Endodermal cell (in vitro differentiated cells): ENCODE measurements around the gene C16orf54. TPM values are rescaled to one million over a fixed set of nuclear protein-coding genes. Genes with fewer than 3 reads are reported as not detected.
"Not testable (repeated sequence)": the region's sequence is repeated elsewhere in the genome, so short reads cannot be mapped to it uniquely, and the experiment has no call there.

Experiments
- DNase-seq: peaks from one replicate; pipeline ENCODE4 v3.0.0-alpha.2; 2017
- H3K27ac ChIP-seq: 2 replicates; pipeline ENCODE4 v1.5.1; 2013; ENCODE audit warnings: mild to moderate bottlenecking, low read depth, low read length, moderate library complexity
- H3K27me3 ChIP-seq: 2 replicates; pipeline ENCODE4 v1.6.1; 2013; ENCODE audit warnings: mild to moderate bottlenecking, low read length, moderate library complexity; ENCODE audit not compliant: insufficient read depth, control insufficient read depth, poor library complexity, severe bottlenecking
- H3K36me3 ChIP-seq: 2 replicates; pipeline ENCODE4 v1.7.0; 2013; ENCODE audit warnings: mild to moderate bottlenecking, low read length, moderate library complexity; ENCODE audit not compliant: control insufficient read depth, insufficient read depth
- H3K4me1 ChIP-seq: one replicate; pipeline ENCODE4 v1.7.0; 2013; ENCODE audit warnings: low read length; ENCODE audit not compliant: control insufficient read depth, insufficient read depth
- H3K4me3 ChIP-seq: 2 replicates; pipeline ENCODE4 v1.5.1; 2013; ENCODE audit warnings: mild to moderate bottlenecking, low read length, moderate library complexity
- H3K9ac ChIP-seq: 2 replicates; pipeline ENCODE4 v1.6.1; 2013; ENCODE audit warnings: mild to moderate bottlenecking, low read length, moderate library complexity; ENCODE audit not compliant: poor library complexity, severe bottlenecking; ENCODE audit errors: extremely low read depth
- H3K9me3 ChIP-seq: 2 replicates; pipeline ENCODE4 v1.6.1; 2013; ENCODE audit warnings: mild to moderate bottlenecking, low read length, moderate library complexity; ENCODE audit not compliant: control insufficient read depth
- H3K27ac Mint-ChIP-seq: 2 replicates; pipeline ENCODE4 v1.8.0; 2020; ENCODE audit warnings: mixed read lengths
- H3K27me3 Mint-ChIP-seq: 2 replicates; pipeline ENCODE4 v1.8.0; 2021; ENCODE audit warnings: mild to moderate bottlenecking, mixed read lengths; ENCODE audit not compliant: insufficient read depth
- H3K36me3 Mint-ChIP-seq: 2 replicates; pipeline ENCODE4 v1.8.0; 2020; ENCODE audit warnings: low read depth, mixed read lengths
- H3K4me1 Mint-ChIP-seq: 2 replicates; pipeline ENCODE4 v1.8.0; 2020; ENCODE audit warnings: mixed read lengths
- H3K4me3 Mint-ChIP-seq: 2 replicates; pipeline ENCODE4 v1.8.0; 2020; ENCODE audit warnings: mild to moderate bottlenecking, moderate library complexity, mixed read lengths
- H3K9me3 Mint-ChIP-seq: 2 replicates; pipeline ENCODE4 v1.8.0; 2020; ENCODE audit warnings: mild to moderate bottlenecking, mixed read lengths
- WGBS, 2 experiments: methylation state at CpG; one replicate each; pipeline versions ENCODE4 v1.1.5 to v1.1.7; 2013; ENCODE audit warnings: missing lambda C conversion rate in 2 of 2, mixed read lengths in 1 of 2; ENCODE audit not compliant: insufficient coverage in 1 of 2, insufficient read length in 1 of 2; 5-methylcytosine and 5-hydroxymethylcytosine counted together
- total RNA-seq, 2 donors: library from RNA; stranded (reverse); fragmentation: NEBNext Ultra II Directional in 1 of 2; extraction: Animal tissue kit (Norgen Biotek cat#: 25700) in 1 of 2; gene quantifications; 2 replicates in 1 of 2; 3 replicates in 1 of 2; pipeline ENCODE4 v1.2.1, GENCODE V29; 2021
- TF ChIP-seq, protein P1 (sequence below): fragments of 200-600 bp; sonication (generic); conservative IDR thresholded peaks from 2 replicates; pipeline ENCODE4 v1.5.0; 2021; ENCODE audit warnings: antibody characterized with exemption, mild to moderate bottlenecking

Gene C16orf54
- total RNA-seq, 2 donors from 2014 or later = not detected

DNA sequence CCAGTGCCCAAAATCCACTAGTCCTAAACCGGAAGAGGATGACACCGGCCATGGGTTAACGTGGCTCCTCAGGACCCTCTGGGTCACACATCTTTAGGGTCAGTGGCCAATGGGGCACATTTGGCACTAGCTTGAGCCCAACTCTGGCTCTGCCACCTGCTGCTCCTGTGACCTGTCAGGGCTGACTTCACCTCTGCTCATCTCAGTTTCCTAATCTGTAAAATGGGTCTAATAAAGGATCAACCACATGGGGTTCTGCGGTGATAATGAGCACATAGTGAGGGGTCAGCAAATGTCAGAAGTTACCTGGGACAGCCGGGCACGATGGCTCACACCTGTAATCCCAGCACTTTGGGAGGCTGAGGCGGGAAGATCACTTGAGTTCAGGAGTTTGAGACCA lies 48.4 kb downstream of the C16orf54 start:
- Mint-ChIP-seq H3K27me3 (no peaks in the 10 kb centered on the region), H3K4me3 (no peak overlapping the region), H3K4me1 (peaks cover 7% of the 10 kb centered on the region), H3K36me3 (peaks cover 41% of the 10 kb centered on the region), H3K9me3 (peaks cover 25% of the 10 kb centered on the region), H3K27ac (no peak overlapping the region)
- Histone ChIP-seq H3K4me3 (no peak overlapping the region), H3K9me3 (peaks cover 20% of the 10 kb centered on the region), H3K4me1 (no peaks in the 10 kb centered on the region), H3K9ac (no peak overlapping the region), H3K36me3 (peaks cover 20% of the 10 kb centered on the region), H3K27me3 (no peaks in the 10 kb centered on the region), H3K27ac (no peak overlapping the region)
- DNase-seq = no peak
- 93 to 96% methylated on average over 6 to 7 of the region's 7 CpGs for WGBS, 2 experiments
- TF ChIP-seq, protein P1, sequence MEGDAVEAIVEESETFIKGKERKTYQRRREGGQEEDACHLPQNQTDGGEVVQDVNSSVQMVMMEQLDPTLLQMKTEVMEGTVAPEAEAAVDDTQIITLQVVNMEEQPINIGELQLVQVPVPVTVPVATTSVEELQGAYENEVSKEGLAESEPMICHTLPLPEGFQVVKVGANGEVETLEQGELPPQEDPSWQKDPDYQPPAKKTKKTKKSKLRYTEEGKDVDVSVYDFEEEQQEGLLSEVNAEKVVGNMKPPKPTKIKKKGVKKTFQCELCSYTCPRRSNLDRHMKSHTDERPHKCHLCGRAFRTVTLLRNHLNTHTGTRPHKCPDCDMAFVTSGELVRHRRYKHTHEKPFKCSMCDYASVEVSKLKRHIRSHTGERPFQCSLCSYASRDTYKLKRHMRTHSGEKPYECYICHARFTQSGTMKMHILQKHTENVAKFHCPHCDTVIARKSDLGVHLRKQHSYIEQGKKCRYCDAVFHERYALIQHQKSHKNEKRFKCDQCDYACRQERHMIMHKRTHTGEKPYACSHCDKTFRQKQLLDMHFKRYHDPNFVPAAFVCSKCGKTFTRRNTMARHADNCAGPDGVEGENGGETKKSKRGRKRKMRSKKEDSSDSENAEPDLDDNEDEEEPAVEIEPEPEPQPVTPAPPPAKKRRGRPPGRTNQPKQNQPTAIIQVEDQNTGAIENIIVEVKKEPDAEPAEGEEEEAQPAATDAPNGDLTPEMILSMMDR = no peak

DNA sequence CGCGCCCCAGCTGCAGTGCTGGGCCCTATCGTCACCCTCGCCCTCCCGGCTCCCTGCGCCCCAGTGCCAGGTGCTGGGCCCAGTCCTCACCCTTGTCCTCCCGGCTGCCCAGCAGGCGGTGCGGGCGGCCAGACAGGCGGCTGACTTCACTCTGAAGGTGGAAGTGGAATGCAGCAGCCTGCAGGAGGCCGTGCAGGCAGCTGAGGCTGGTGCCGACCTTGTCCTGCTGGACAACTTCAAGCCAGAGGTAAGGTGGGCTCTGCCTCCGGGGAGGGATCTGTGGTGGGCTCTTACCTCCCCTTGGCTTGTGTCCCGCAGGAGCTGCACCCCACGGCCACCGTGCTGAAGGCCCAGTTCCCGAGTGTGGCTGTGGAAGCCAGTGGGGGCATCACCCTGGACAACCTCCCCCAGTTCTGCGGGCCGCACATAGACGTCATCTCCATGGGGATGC lies 48.9 kb downstream of the C16orf54 start:
- peak; percentile 41 for DNase-seq
- no peak overlapping the region for H3K27ac Mint-ChIP-seq
- H3K36me3 Mint-ChIP-seq = peaks cover 41% of the 10 kb centered on the region
- Histone ChIP-seq H3K27me3 (no peaks in the 10 kb centered on the region), H3K36me3 (peaks cover 20% of the 10 kb centered on the region), H3K9ac (no peak overlapping the region), H3K4me1 (no peaks in the 10 kb centered on the region), H3K4me3 (no peak overlapping the region), H3K9me3 (peaks cover 20% of the 10 kb centered on the region), H3K27ac (no peak overlapping the region)
- H3K9me3 Mint-ChIP-seq = peaks cover 25% of the 10 kb centered on the region
- H3K4me3 Mint-ChIP-seq = no peak overlapping the region
- peaks cover 2% of the 10 kb centered on the region for H3K4me1 Mint-ChIP-seq
- WGBS, 2 experiments = 94 to 99% methylated on average over 19 to 21 of the region's 21 CpGs
- TF ChIP-seq, protein P1 = no peak
- H3K27me3 Mint-ChIP-seq = no peaks in the 10 kb centered on the region

DNA sequence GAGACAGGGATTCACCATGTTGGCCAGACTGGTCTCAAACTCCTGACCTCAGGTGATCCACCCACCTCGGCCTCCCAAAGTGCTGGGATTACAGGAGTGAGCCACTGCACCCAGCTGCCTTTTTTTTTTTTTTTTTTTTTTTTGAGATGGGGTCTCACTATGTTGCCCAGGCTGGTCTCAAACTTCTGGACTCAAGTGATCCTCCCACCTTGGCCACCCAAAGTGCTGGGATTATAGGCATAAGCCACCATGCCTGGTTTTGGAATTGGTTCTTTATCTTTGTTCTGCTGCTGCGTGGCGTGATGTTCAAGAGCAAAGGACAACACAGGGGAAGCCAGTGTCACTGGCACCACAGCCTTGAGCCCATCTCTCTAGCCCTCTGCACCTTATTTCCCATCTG lies 50.1 kb downstream of the C16orf54 start:
- H3K4me1 Mint-ChIP-seq, DNase-seq, H3K9ac ChIP-seq, H3K4me3 ChIP-seq, H3K27ac ChIP-seq, H3K27me3 ChIP-seq, H3K27ac Mint-ChIP-seq, H3K4me1 ChIP-seq, H3K4me3 Mint-ChIP-seq, H3K27me3 Mint-ChIP-seq: not testable (repeated sequence)
- peaks cover 24% of the 10 kb centered on the region for H3K9me3 ChIP-seq
- H3K9me3 Mint-ChIP-seq = peaks cover 29% of the 10 kb centered on the region
- H3K36me3 Mint-ChIP-seq = peaks cover 50% of the 10 kb centered on the region
- H3K36me3 ChIP-seq = peaks cover 20% of the 10 kb centered on the region
- 94 to 98% methylated on average over 2 to 3 of the region's 3 CpGs for WGBS, 2 experiments
